K562 (cell line): ENCODE measurements around the gene LTN1.

Experiments used
- ASH1L ChIP-seq: fragments of 450-650 bp; IDR thresholded peaks from 2 replicates; pipeline ENCODE4 v1.6.1; 2018; ENCODE audit warnings: borderline replicate concordance, mild to moderate bottlenecking, low read depth; ENCODE audit not compliant: partially characterized antibody
- CTCF ChIP-seq, 3 experiments: IDR thresholded peaks in 2 of 3; conservative IDR thresholded peaks in 1 of 3; 2 replicates each; pipeline ENCODE4 v1.5.1; 2011 to 2012; ENCODE audit warnings: low read length in 3 of 3, mild to moderate bottlenecking in 3 of 3, control low read depth in 2 of 3, improper control_type of control experiment in 1 of 3, inconsistent platforms in 1 of 3, low read depth in 1 of 3, mixed read lengths in 1 of 3, moderate library complexity in 1 of 3; ENCODE audit not compliant: insufficient read depth in 2 of 3
- SFPQ ChIP-seq: fragments of 200-400 bp; formaldehyde crosslinking; IDR thresholded peaks from 2 replicates; pipeline ENCODE4 v1.6.1; 2017; ENCODE audit warnings: mild to moderate bottlenecking, low read depth, low read length, moderate library complexity
- SNRNP70 ChIP-seq: fragments of 200-400 bp; formaldehyde crosslinking; optimal IDR thresholded peaks from 2 replicates; pipeline ENCODE3; 2017; ENCODE audit warnings: low read depth, low read length
- YY1 ChIP-seq, 3 experiments: IDR thresholded peaks; 2 replicates each; pipeline ENCODE4 v1.6.1; 2011; ENCODE audit warnings: low read length in 2 of 3, mild to moderate bottlenecking in 2 of 3, moderate library complexity in 2 of 3, borderline replicate concordance in 1 of 3, control low read depth in 1 of 3, low read depth in 1 of 3; ENCODE audit not compliant: insufficient read depth in 3 of 3, insufficient replicate concordance in 2 of 3, control insufficient read depth in 1 of 3, insufficient read length in 1 of 3; ENCODE audit errors: extremely low read depth in 1 of 3
- ZNF274 ChIP-seq: IDR thresholded peaks from 2 replicates; pipeline ENCODE4 v1.6.1; 2011; ENCODE audit warnings: low read depth, mild to moderate bottlenecking, low read length, moderate library complexity, borderline replicate concordance
- ZNF707 ChIP-seq: fragments of 250-450 bp; sonication (Bioruptor Pico); conservative IDR thresholded peaks from 2 replicates; pipeline ENCODE4 v1.8.0; 2022; ENCODE audit warnings: inconsistent platforms, mild to moderate bottlenecking, moderate library complexity

DNA sequence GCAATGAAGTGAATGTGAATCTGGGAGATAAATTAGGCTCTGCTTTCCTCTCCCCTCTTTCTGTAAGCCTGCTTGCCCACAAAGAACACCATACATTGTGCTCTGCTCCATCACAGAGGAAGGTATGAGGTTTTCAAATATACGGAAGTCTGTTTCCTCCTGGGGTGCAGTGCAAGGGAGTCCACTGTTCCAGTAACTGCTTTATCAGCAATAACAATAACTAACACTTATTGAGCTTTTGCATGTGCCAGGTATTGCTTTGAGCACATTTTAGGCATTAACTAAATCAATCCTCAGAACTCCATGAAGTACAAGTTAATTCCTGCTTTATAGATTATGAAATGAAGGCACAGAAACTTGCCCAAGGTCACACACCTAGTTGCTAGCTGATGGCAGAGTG lies 10.0 kb downstream of the LTN1 start:
- no peak for TF ChIP-seq ZNF707 (CRISPR knock-in tag)
- no peak for TF ChIP-seq ZNF274
- TF ChIP-seq ASH1L: no peak
- no peak for TF ChIP-seq CTCF (IDR thresholded peaks at IDR 0.05 in 2 of 3, conservative IDR thresholded peaks at IDR 0.05 in 1 of 3; ENCODE audit: insufficient read depth in 2 of 3, low read depth in 1 of 3, low read length in 3 of 3)
- no peak for TF ChIP-seq YY1 (IDR thresholded peaks at IDR 0.05; ENCODE audit: borderline replicate concordance in 1 of 3, control insufficient read depth in 1 of 3, extremely low read depth in 1 of 3, insufficient read depth in 3 of 3, insufficient read length in 1 of 3, insufficient replicate concordance in 2 of 3, low read depth in 1 of 3, low read length in 2 of 3)
- no peak for TF ChIP-seq SNRNP70
- no peak for TF ChIP-seq SFPQ
